GM12878 (cell line): ENCODE data around the gene SLC1A7. TPM values are rescaled to one million over a fixed set of nuclear protein-coding genes. Genes with fewer than 3 reads are reported as not detected.

Experiments used
- ATAC-seq: fragments of 200-7000 bp; cut with Tn5 transposase; 3 replicates; pipeline ENCODE4 v1.9.1; 2020; ENCODE audit warnings: mild to moderate bottlenecking, moderate library complexity
- BruUV-seq: library from RNA; stranded (reverse); fragments of 400-500 nt; replicated peaks from 2 replicates; lab custom pipeline; 2021; lab: Mats Ljungman, UMichigan
- CTCF ChIA-PET: fragments of 300-600 bp; sonication (Branson Sonifier 250); formaldehyde crosslinking; extraction: SDS; loops from one replicate; lab custom pipeline; 2021; ENCODE audit warnings: inconsistent platforms; lab: Yijun Ruan, JAX
- POLR2A ChIA-PET: fragments of 350-600 bp; formaldehyde crosslinking; extraction: SDS; loops from one replicate; lab custom pipeline; 2021; ENCODE audit warnings: inconsistent platforms; lab: Charles Lee
- RAD21 ChIA-PET: fragments of 300-600 bp; sonication (Branson Sonifier 250); formaldehyde crosslinking; loops from one replicate; lab custom pipeline; 2023; ENCODE audit warnings: antibody characterized with exemption; ENCODE audit not compliant: unreplicated experiment; lab: Charles Lee
- SMC1A ChIA-PET: fragments of 300-600 bp; sonication (Branson Sonifier 250); formaldehyde crosslinking; loops from one replicate; lab custom pipeline; 2023; ENCODE audit not compliant: unreplicated experiment, uncharacterized antibody; lab: Charles Lee
- DNase-seq: peaks from one replicate; pipeline ENCODE4 v3.0.0-alpha.2; 2011; ENCODE audit warnings: low read depth, low spot score
- FAIRE-seq: peaks from 3 replicates; lab custom pipeline; 2011; peaks lifted over from hg19 to GRCh38; lab: Jason Lieb, UNC
- H2AFZ ChIP-seq: 2 replicates; pipeline ENCODE4 v1.6.0; 2011; ENCODE audit warnings: low read depth, low read length, control low read depth; ENCODE audit not compliant: control insufficient read depth
- H3K27ac ChIP-seq: 2 replicates; pipeline ENCODE4 v1.5.1; 2011; ENCODE audit warnings: control low read depth; ENCODE audit not compliant: control insufficient read depth, insufficient read depth
- H3K27me3 ChIP-seq, 2 experiments: replicated peaks in 1 of 2; 2 replicates each; pipeline versions ENCODE4 v1.6.0 to v1.6.1; 2011; ENCODE audit warnings: low read length in 1 of 2; ENCODE audit not compliant: control insufficient read depth in 2 of 2, insufficient read depth in 2 of 2
- H3K36me3 ChIP-seq, 2 experiments: 2 replicates each; pipeline ENCODE4 v1.5.1; 2011; ENCODE audit warnings: low read length in 1 of 2; ENCODE audit not compliant: control insufficient read depth in 2 of 2, insufficient read depth in 2 of 2
- H3K4me1 ChIP-seq: 2 replicates; pipeline ENCODE4 v1.6.1; 2011; ENCODE audit warnings: mild to moderate bottlenecking, low read length, moderate library complexity, mixed read lengths; ENCODE audit not compliant: control insufficient read depth, insufficient read depth
- H3K4me2 ChIP-seq: 2 replicates; pipeline ENCODE4 v1.6.0; 2011; ENCODE audit warnings: control low read depth; ENCODE audit not compliant: control insufficient read depth, insufficient read depth
- H3K4me3 ChIP-seq: fragments of 200-600 bp; sonication (generic); 2 replicates; pipeline ENCODE4 v1.5.1; 2016
- H3K79me2 ChIP-seq: 2 replicates; pipeline ENCODE4 v1.6.0; 2011; ENCODE audit warnings: low read length; ENCODE audit not compliant: control insufficient read depth, insufficient read depth
- H3K9ac ChIP-seq: 2 replicates; pipeline ENCODE4 v1.8.0; 2011; ENCODE audit warnings: low read length, control low read depth, mixed read lengths; ENCODE audit not compliant: control insufficient read depth, insufficient read depth
- H3K9me3 ChIP-seq: replicated peaks from 3 replicates; pipeline ENCODE4 v1.5.1; 2011; ENCODE audit warnings: mild to moderate bottlenecking, low read length; ENCODE audit not compliant: control insufficient read depth, insufficient read depth
- H4K20me1 ChIP-seq: 2 replicates; pipeline ENCODE4 v1.6.0; 2011; ENCODE audit not compliant: control insufficient read depth, insufficient read depth
- FOXK2 ChIP-seq: fragments of 450-650 bp; IDR thresholded peaks from 2 replicates; pipeline ENCODE4 v1.6.1; 2017; ENCODE audit warnings: mild to moderate bottlenecking, moderate library complexity
- GABPA ChIP-seq: IDR thresholded peaks from 2 replicates; pipeline ENCODE4 v1.6.1; 2014; ENCODE audit warnings: antibody characterized with exemption, low read depth, mild to moderate bottlenecking, inconsistent platforms
- HCFC1 ChIP-seq: fragments of 150-350 bp; IDR thresholded peaks from 2 replicates; pipeline ENCODE4 v1.6.1; 2014; ENCODE audit warnings: low read length
- NBN ChIP-seq: fragments of 450-650 bp; IDR thresholded peaks from 2 replicates; pipeline ENCODE4 v1.6.1; 2016
- NFYB ChIP-seq: IDR thresholded peaks from 2 replicates; pipeline ENCODE4 v1.6.1; 2011; ENCODE audit warnings: low read depth, mild to moderate bottlenecking, low read length, improper control_type of control experiment, moderate library complexity; ENCODE audit not compliant: insufficient read depth
- NR2F1 ChIP-seq: fragments of 450-650 bp; conservative IDR thresholded peaks from 2 replicates; pipeline ENCODE4 v1.6.1; 2017; ENCODE audit warnings: mild to moderate bottlenecking
- PAX5 ChIP-seq: IDR thresholded peaks from 2 replicates; pipeline ENCODE4 v1.6.1; 2011; ENCODE audit warnings: low read depth, low read length, borderline replicate concordance
- RFX5 ChIP-seq: IDR thresholded peaks from 2 replicates; pipeline ENCODE4 v1.6.1; 2011; ENCODE audit warnings: low read depth, low read length, improper control_type of control experiment
- SMAD1 ChIP-seq: fragments of 450-650 bp; IDR thresholded peaks from 2 replicates; pipeline ENCODE4 v1.6.1; 2018; ENCODE audit warnings: mild to moderate bottlenecking, low read depth; ENCODE audit not compliant: partially characterized antibody
- SMARCA5 ChIP-seq: fragments of 450-650 bp; IDR thresholded peaks from 2 replicates; pipeline ENCODE4 v1.6.1; 2017; ENCODE audit warnings: mild to moderate bottlenecking
- SREBF1 ChIP-seq: IDR thresholded peaks from 2 replicates; pipeline ENCODE4 v1.6.1; 2012; ENCODE audit warnings: mild to moderate bottlenecking, low read length
- TARDBP ChIP-seq: IDR thresholded peaks from 2 replicates; pipeline ENCODE4 v1.6.1; 2016; ENCODE audit warnings: borderline replicate concordance
- USF2 ChIP-seq: IDR thresholded peaks from 2 replicates; pipeline ENCODE4 v1.6.1; 2011; ENCODE audit warnings: low read depth, low read length, improper control_type of control experiment, borderline replicate concordance
- ZNF384 ChIP-seq: IDR thresholded peaks from 2 replicates; pipeline ENCODE4 v1.6.1; 2012; ENCODE audit warnings: low read depth, mild to moderate bottlenecking, low read length, improper control_type of control experiment, borderline replicate concordance
- WGBS: methylation state at CpG from one replicate; pipeline ENCODE4 v1.1.6; 2016; ENCODE audit warnings: low lambda C conversion rate; ENCODE audit not compliant: insufficient replicate concordance, insufficient coverage; ENCODE audit errors: missing lambda C conversion rate; 5-methylcytosine and 5-hydroxymethylcytosine counted together
- in situ Hi-C: fragments of 300-500 bp; cut with MboI; formaldehyde crosslinking; loops from 9 replicates; pipeline ENCODE4 v1.14.3; 2018; ENCODE audit warnings: mixed read lengths
- intact Hi-C: fragments of 100-400 bp; cut with micrococcal nuclease; formaldehyde crosslinking; loops from one replicate; pipeline ENCODE4 v1.14.2; 2022; ENCODE audit not compliant: unreplicated experiment
- polyA plus RNA-seq, 11 experiments: library from polyadenylated mRNA; depleted of rRNA in 4 of 11; unstranded in 6 of 11; stranded (reverse) in 5 of 11; fragments of >200 nt; fragmentation: Nextera tagmentation in 4 of 11; fragmentation: Illumina TruSeq in 1 of 11; extraction: Ambion mirVana in 4 of 11; extraction: Trizol in 1 of 11; gene quantifications; 1 replicate in 1 of 11; 2 replicates in 10 of 11; pipeline versions ENCODE4 v1.2.1 to v1.2.3, GENCODE V29; 2011 to 2016; ENCODE audit warnings: inconsistent platforms in 2 of 11, missing spikeins in 2 of 11, low read depth in 1 of 11
- total RNA-seq, 4 experiments: library from RNA; depleted of rRNA in 3 of 4; stranded (reverse); fragments of >200 nt in 3 of 4; fragmentation: Illumina TruSeq in 1 of 4; extraction: Trizol in 1 of 4; gene quantifications; 2 replicates each; pipeline versions ENCODE4 v1.2.1 to v1.2.3, GENCODE V29; 2013 to 2021
- TF ChIP-seq, protein P1 (sequence below): IDR thresholded peaks from 2 replicates; pipeline ENCODE4 v1.6.1; 2011; ENCODE audit warnings: borderline replicate concordance, low read depth, mild to moderate bottlenecking, moderate library complexity, low read length; ENCODE audit not compliant: insufficient read depth, poor library complexity, severe bottlenecking
- TF ChIP-seq, protein P2 (sequence below): fragments of 450-650 bp; formaldehyde crosslinking; IDR thresholded peaks from 2 replicates; pipeline ENCODE4 v1.4.0; 2020; ENCODE audit warnings: mild to moderate bottlenecking, moderate library complexity

SLC1A7 gene
- total and polyA plus RNA-seq, 10 of the 15 experiments (the other 5 are each of a cell fraction or from before 2014, with no cell fraction given): not detected

DNA sequence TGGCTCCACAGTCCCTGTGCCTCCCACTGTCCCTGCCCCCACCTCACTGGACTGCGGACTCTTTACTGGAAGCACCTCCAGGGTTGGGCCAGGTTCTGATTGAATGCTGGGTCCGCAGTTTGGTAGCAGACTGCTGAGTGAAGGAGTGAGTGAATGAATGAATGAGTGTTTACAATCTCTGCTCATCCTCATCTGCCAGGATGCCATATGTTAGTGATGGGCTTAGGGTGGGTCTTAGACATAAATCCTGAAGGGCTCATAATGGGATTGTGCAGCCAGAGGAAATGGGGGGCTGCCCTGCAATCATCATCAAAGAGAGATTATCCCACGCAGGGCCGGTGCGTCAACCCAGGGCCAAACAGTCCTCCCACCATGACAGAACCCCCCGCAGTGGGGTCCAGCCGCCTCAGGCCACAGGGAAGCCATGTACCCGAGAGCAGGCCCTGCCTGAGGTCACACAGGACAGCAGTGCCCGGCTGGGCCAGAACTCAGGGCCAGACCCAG, 26.1 kb downstream of the SLC1A7 start (continued):
- TF ChIP-seq TARDBP: no peak
- no peak for TF ChIP-seq NR2F1
- TF ChIP-seq, protein P1, sequence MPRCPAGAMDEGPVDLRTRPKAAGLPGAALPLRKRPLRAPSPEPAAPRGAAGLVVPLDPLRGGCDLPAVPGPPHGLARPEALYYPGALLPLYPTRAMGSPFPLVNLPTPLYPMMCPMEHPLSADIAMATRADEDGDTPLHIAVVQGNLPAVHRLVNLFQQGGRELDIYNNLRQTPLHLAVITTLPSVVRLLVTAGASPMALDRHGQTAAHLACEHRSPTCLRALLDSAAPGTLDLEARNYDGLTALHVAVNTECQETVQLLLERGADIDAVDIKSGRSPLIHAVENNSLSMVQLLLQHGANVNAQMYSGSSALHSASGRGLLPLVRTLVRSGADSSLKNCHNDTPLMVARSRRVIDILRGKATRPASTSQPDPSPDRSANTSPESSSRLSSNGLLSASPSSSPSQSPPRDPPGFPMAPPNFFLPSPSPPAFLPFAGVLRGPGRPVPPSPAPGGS: no peak
- no peak for TF ChIP-seq SMAD1
- no peak for TF ChIP-seq NFYB

- ChIA-PET RAD21 (no interaction called here), SMC1A (no interaction called here), CTCF (no interaction called here), POLR2A (no interaction called here)
- FAIRE-seq (no peak), ATAC-seq (no peak), DNase-seq (no peak)
- BruUV-seq: no TSS peak
- Histone ChIP-seq H3K9me3 (no peaks in the 10 kb centered on the region; the same call in 2 of the 3 replicates), H3K27ac (no peak overlapping the region), H2AFZ (no peak overlapping the region), H3K4me3 (no peak overlapping the region), H3K4me2 (no peak overlapping the region), H3K4me1 (no peaks in the 10 kb centered on the region), H3K9ac (no peak overlapping the region), H4K20me1 (no peaks in the 10 kb centered on the region), H3K27me3 (no peaks in the 10 kb centered on the region; a peak in 1 of 4 replicates), H3K36me3 (no peaks in the 10 kb centered on the region), H3K79me2 (no peaks in the 10 kb centered on the region)
- in situ Hi-C loops (no loop called here), intact Hi-C loops (no loop called here)
- 20% methylated on average over 20 of the region's 20 CpGs for WGBS
- TF ChIP-seq HCFC1 (no peak), ZNF384 (no peak), SMARCA5 (no peak), FOXK2 (no peak), PAX5 (no peak), SREBF1 (no peak), NBN (no peak), GABPA (no peak), RFX5 (no peak), USF2 (no peak)
- TF ChIP-seq, protein P2, sequence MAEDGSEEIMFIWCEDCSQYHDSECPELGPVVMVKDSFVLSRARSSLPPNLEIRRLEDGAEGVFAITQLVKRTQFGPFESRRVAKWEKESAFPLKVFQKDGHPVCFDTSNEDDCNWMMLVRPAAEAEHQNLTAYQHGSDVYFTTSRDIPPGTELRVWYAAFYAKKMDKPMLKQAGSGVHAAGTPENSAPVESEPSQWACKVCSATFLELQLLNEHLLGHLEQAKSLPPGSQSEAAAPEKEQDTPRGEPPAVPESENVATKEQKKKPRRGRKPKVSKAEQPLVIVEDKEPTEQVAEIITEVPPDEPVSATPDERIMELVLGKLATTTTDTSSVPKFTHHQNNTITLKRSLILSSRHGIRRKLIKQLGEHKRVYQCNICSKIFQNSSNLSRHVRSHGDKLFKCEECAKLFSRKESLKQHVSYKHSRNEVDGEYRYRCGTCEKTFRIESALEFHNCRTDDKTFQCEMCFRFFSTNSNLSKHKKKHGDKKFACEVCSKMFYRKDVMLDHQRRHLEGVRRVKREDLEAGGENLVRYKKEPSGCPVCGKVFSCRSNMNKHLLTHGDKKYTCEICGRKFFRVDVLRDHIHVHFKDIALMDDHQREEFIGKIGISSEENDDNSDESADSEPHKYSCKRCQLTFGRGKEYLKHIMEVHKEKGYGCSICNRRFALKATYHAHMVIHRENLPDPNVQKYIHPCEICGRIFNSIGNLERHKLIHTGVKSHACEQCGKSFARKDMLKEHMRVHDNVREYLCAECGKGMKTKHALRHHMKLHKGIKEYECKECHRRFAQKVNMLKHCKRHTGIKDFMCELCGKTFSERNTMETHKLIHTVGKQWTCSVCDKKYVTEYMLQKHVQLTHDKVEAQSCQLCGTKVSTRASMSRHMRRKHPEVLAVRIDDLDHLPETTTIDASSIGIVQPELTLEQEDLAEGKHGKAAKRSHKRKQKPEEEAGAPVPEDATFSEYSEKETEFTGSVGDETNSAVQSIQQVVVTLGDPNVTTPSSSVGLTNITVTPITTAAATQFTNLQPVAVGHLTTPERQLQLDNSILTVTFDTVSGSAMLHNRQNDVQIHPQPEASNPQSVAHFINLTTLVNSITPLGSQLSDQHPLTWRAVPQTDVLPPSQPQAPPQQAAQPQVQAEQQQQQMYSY (CRISPR knock-in tag): no peak
Observed at GRCh38 chr1:53115403-53116306, 26.8 kb downstream of the SLC1A7 start.
